Stimulated activated CD8-positive, alpha-beta memory T cell treated with anti-CD3 and anti-CD28 coated beads, Interleukin-2, amount 100 ng/mL, for 48 hours (primary cell): ENCODE results near the gene UBE2H.

Experiments used
- DNase-seq, 2 donors: peaks; one replicate each; pipeline ENCODE4 v3.0.0-alpha.2; 2020; ENCODE audit warnings: low read depth in 2 of 2

Gene UBE2H

DNA sequence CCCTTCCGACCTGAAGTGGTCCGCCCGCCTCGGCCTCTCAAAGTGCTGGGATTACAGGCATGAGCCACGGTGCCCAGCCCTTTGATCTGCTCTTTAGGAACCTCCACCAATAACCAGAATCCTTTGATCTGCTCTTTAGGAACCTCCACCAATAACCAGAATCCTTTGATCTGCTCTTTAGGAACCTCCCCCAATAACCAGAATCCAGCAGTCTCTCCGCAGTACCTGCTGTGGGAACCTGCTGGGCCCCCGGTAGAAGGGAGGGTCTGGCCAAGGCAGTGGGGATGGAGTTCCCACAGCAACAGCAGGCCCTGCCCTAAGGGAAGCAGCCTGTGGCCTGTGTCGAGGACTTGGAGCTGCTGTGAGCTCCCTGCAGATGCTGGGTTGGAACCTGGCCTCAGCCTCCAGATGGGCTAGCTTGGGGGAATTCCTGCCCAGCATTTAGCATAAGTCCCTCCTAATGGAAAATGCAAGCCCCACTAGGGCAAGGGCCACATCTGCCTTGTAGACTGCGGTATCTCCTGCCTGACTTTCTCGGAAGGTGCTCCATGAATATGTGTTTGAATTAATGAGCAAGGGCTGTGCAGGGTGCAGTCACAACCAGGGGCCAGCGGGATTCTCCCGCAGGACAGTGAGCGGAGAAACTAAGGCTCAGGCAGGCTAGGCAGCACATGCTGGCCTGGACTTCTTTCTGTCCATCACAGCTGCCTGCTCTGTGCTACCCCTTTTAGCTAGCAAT, 165.8 kb downstream of the UBE2H start:
- no peak for DNase-seq

DNA sequence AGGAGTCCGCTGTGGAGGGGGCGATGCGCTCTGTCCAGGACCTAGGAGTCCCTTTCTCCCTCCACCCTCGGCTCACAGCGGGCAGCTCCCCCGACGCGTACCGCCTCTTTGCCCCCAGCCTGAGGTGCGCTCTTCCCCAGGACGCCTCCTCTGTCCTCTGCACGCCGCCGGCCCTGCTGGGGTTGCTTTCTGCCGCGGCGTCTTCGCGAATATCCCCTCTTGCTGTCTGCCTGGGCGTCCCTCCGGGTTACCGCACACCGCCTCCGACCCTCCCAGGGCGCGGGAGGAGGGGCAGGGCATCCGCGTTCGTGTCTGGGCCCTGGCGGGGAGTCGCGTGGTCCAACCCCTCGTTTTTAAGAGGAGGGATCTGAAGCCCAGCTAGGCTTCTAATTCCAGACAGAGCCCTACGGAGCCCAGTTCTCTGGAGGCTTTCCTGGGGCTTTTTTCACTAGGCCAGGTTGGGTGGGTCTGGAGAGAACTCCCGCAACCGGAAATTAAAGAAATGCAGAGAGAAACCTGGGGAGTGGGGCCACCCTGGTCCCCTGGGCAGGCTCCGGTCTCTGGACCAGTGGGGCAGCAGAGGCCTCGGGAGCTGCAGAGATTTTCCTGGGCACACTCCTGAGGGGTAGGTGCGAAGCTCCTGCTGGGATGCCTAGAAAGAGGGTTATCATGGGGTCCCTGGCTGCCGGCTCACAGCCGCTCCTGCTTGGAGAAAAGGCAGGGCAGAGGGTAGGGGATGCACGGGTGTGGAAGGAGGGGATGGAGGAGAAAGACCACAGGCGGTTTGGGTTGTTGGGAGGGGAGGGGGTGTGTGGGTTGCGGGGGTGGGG, 166.9 kb downstream of the UBE2H start:
- no peak for DNase-seq

DNA sequence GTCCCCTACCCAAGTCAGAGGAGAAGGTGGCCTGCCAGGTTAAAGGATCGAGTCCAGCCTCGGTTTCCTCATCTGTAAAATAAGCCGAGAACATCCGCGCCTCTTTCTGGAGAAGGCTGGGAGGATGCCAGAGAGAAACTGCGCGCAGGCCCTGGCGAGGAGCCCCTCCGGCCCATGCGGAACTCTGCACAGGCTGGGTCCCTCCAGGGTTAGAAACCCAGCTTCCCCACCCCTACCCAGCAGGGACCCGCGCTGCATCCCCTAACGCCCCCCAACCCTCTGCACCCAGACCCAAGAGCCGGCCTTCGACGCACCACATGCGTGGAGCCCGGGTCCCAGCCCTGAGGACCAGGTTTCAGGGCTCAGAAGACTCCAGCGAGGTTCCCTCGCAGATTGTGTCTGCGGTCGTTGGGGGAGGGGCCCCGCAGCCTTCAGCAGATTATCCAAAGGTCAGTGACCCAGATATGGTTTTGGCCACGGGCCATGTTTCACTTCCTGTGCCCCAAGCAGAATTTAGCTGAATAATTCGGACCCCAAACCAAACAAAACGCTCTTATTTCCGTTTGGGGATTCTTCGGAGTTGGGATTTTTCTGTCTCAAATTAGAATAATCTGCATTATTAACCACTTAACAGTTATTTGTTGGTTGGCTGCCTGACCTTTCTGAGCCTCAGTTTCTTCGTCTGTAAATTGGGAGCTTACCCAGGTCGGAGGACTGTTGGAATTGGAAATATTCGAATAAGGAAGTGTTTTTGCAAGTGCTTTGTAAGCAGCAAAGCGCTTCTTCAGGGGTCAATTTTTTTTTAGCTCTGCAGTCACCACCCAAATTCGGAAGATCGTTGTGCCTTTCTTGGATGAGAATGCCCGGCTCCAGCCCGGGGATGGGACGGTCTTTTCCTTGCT, 167.7 kb downstream of the UBE2H start:
- DNase-seq: no peak

DNA sequence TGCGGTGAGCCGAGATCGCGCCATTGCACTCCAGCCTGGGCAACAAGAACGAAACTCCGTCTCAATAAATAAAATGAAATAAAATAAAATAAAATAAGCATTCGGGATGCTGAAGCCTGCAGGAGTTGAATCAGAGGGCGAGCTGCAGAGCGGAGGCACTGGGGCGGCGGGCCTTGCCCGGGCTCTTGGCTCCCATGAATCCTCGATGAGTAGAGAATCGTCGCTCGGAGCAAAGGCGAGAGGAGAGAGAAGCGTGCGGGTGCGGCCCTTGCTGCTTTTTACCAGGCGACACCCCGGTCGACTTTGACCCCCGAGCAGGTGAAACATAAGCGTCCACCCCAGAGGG, 168.3 kb downstream of the UBE2H start:
- no peak for DNase-seq

DNA sequence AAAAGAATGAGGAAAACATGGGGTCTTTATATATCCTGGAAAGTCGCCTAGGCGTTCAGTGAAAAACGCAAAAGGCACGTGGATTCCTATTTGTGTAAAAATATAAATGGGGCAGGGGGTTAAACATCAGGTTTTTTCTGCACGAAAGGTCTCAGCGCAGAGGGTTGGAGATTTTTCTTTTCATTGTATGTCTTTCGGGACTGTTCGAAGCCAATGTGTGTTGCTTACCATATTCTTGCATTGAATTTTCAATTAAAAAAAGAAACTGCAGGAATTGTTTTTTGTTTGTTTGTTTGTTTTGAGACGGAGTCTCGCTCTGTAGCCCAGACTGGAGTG, 169.2 kb downstream of the UBE2H start:
- no peak for DNase-seq

DNA sequence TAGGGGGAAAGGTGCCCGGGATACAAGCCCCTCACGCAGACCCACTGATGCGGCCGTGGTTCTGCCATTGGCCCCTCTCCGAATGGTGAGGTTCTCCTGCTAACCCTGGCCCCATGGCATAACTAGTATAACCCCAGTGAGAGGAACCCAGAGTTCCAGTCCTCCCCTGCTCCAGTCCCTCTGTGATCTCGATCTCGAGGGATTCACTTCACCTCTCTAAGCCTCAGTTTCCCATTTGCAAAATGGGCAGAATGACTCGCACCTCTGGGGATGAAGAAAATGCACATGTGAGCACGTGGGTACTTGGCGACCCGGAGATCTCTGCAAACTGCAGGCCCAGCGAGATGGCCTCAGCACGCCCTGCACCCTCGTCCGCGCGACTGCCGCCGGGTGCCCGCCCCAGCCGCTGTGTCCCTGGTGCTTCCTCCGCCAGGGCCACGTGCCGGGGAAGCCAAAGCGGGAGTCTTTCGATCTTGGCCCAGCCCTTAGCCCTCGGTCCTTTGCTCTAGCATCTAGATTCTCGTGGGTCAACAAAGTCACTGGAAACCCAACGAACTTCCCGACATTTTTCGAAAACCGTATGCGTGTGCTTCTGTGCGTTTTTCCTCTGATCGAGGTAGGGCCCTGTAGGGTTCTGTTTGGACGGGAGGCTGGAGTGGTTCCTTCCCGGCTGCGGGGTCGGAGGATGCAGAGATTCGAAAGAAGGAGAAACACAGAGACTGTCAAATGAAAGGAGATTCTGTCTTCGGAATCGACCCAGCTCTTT, 169.8 kb downstream of the UBE2H start:
- DNase-seq: no peak

DNA sequence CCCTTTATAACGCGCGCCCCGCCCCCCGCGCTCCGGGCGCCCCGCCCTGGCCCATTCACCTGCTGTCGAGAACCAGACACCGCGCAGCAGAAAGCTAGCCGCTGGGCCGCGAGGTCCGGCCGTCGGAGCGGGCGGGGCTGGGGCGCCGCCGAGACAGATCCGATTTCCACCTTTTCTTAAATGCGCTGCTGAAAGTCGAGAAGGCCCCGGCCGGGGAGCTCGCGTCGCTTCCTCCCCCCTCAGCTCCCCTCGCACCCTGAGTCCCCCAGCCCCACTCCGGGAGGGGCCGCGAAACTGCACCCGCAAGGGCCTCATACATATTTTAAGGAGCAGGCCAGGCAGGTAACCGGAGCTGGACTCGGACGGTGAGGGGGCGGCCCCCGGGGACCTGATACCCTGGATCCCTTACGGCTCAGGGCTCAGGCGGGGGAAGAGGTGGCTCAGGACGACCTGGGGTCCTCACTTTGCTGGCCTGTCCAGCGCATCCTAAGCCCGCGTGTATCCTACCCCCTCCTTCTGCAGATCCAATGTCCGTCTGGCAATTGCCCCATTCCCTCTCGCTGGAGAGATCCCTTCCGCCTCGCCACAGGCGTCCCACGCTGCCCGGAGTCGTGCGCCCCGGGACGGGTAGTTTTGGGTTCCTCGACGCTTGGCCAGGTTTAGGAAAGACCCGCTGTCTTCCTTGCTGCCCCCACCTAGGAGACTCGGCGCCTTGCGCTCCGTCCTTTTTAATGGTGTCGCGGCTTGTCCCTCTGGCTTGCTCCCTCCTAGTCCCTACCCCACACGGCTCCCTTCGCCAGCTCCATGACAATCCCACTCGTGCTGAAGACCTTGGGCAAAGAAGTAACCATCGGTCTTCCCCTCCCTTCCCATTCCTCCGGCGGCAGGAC, 170.6 kb downstream of the UBE2H start:
- DNase-seq: no peak

DNA sequence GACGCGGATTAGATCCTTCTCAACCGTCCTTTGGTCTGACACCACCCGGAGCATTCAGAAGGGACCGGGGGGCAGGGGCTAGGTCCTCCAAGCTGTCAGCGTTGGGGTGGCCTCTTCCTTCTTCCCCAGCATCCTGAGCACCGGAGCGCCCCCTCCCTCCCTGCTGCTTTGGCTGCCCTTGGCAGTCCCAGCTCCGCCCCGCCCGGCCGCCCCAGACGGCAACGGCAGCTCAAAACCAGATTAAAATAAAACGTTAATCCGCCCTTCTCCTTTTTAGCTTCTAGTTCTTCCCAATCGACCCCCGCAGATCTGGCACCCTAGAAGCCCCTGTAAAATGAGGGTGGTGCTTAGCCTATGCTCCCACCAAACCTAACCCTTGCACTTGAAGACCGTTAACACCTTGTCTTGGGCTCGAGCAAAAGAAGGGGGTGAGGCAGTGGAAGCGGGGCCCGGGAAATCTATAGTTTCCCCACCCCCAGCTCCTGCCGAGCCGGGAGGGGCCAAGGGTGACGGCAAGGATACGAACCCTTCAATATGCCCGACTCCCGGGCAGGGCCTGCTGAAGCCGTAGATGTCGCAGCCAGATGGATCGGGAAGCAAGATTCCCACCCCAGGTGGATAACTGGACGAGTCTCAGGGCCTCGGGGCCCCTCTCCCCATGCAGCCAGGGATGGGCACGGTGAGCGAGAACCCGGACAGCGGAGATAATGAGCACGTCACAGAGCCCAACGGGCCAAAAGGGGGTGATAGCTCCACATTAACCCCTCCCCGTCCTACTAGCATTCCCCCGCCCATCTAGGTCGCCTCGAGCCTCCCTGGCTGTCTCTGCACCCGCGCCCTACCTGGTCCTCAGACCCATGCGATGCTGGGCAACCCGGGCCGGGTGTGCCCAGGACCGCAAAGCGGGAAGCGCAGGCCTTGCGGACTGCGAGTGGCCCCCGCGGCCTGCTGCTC, 171.5 kb downstream of the UBE2H start:
- no peak for DNase-seq
